ENCODE results near the gene MARF1. TPM values are rescaled to one million over a fixed set of nuclear protein-coding genes. Genes with fewer than 3 reads are reported as not detected.

MARF1 gene
- total and polyA plus RNA-seq, 9 of the 15 experiments (the other 6 are each of a cell fraction or from before 2014, with no cell fraction given), result 4.7 to 33.2 (median 11.7) TPM

DNA sequence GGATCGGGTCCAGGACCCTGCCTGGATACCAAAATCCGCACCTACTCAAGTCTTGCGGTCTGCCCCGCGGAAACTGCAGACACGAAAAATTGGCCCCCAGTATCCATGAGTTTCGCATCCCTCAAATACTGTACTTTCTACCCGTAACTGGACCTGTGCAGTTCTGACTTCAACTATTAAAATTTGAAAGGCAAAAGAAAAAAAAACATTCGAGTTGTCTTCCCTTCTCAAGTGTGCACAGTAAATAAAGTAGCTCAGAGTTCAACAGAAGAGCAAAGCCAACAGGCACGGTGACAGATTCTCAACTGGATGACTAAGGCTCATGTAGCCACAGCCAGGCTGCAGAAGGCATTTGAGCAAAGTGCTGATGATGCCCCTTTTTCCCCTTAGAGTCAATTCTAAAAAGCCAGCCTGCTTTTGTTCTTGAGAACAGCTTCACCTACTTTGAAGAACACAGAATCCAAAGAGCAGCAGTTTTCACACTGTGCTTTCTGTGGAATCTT is 32.5 kb downstream of the MARF1 start:
- Histone ChIP-seq H3K4me3 (no peak overlapping the region), H3K27me3 (ENCODE audit: control insufficient read depth in 2 of 2, insufficient read depth in 2 of 2, low read length in 2 of 2) (no peaks in the 10 kb centered on the region), H3K36me3 (ENCODE audit: control insufficient read depth, insufficient read depth, low read length) (peaks cover 54% of the 10 kb centered on the region), H3K4me1 (replicated peaks in 1 of 2; ENCODE audit: control insufficient read depth in 2 of 2, insufficient read depth in 2 of 2, low read length in 2 of 2) (no peaks in the 10 kb centered on the region; a peak in 2 of 5 replicates), H2AFZ (ENCODE audit: low read depth, low read length) (no peak overlapping the region), H4K20me1 (replicated peaks; ENCODE audit: control insufficient read depth, insufficient read depth, low read length) (no peaks in the 10 kb centered on the region), H3K9me3 (replicated peaks; ENCODE audit: control insufficient read depth, insufficient read depth, low read depth, low read length) (no peaks in the 10 kb centered on the region), H3K9me1 (ENCODE audit: control insufficient read depth, insufficient read depth, low read length) (peaks cover 7% of the 10 kb centered on the region), H3K4me2 (ENCODE audit: insufficient read depth, low read length) (no peak overlapping the region), H3K27ac (ENCODE audit: extremely low read depth, low read depth, low read length) (no peak overlapping the region), H3K79me2 (ENCODE audit: control insufficient read depth, insufficient read depth, low read length) (no peaks in the 10 kb centered on the region), H3K9ac (ENCODE audit: insufficient read depth in 1 of 2, low read depth in 2 of 2, low read length in 2 of 2) (no peak overlapping the region)
- intact Hi-C loops (cut with micrococcal nuclease) (no loop called here), in situ Hi-C loops (cut with MboI) (no loop called here)
- ChIA-PET CTCF (ENCODE audit: low intra/inter-chr PET ratio) (no interaction called here), POLR2A (interaction anchor here (0.7 to 0.9 kb wide), 2 partner anchors 10 to 34 kb away, joined by 3 read pairs; no protein-coding TSS in a partner anchor)
- 80% methylated on average over 10 of the region's 10 CpGs for WGBS (ENCODE audit: insufficient coverage, low coverage, missing lambda C conversion rate)
- TF ChIP-seq ZNF316 (IDR thresholded peaks at IDR 0.05), result 0 out of 2 replicates have a peak, but pooled peaks have one; percentile 4
- TF ChIP-seq, protein P1, sequence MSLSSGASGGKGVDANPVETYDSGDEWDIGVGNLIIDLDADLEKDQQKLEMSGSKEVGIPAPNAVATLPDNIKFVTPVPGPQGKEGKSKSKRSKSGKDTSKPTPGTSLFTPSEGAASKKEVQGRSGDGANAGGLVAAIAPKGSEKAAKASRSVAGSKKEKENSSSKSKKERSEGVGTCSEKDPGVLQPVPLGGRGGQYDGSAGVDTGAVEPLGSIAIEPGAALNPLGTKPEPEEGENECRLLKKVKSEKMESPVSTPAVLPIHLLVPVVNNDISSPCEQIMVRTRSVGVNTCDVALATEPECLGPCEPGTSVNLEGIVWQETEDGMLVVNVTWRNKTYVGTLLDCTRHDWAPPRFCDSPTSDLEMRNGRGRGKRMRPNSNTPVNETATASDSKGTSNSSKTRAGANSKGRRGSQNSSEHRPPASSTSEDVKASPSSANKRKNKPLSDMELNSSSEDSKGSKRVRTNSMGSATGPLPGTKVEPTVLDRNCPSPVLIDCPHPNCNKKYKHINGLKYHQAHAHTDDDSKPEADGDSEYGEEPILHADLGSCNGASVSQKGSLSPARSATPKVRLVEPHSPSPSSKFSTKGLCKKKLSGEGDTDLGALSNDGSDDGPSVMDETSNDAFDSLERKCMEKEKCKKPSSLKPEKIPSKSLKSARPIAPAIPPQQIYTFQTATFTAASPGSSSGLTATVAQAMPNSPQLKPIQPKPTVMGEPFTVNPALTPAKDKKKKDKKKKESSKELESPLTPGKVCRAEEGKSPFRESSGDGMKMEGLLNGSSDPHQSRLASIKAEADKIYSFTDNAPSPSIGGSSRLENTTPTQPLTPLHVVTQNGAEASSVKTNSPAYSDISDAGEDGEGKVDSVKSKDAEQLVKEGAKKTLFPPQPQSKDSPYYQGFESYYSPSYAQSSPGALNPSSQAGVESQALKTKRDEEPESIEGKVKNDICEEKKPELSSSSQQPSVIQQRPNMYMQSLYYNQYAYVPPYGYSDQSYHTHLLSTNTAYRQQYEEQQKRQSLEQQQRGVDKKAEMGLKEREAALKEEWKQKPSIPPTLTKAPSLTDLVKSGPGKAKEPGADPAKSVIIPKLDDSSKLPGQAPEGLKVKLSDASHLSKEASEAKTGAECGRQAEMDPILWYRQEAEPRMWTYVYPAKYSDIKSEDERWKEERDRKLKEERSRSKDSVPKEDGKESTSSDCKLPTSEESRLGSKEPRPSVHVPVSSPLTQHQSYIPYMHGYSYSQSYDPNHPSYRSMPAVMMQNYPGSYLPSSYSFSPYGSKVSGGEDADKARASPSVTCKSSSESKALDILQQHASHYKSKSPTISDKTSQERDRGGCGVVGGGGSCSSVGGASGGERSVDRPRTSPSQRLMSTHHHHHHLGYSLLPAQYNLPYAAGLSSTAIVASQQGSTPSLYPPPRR (CRISPR knock-in tag; IDR thresholded peaks at IDR 0.05; ENCODE audit: borderline replicate concordance), result no peak
- ATAC-seq (no peak), DNase-seq (ENCODE audit: extremely low read depth in 1 of 4, low spot score in 3 of 4) (no peak), FAIRE-seq (no peak)
- no TSS peak for BruUV-seq (replicated peaks)
